Stromal cell of bone marrow (primary cell): ENCODE results near the gene RAB33A.

ENCODE experiments used
- DNase-seq: peaks from one replicate; pipeline ENCODE4 v3.0.0-alpha.2; 2012; ENCODE audit warnings: low read depth

RAB33A gene

GRCh38 chrX:130171446-130172126 lies at the start of gene RAB33A:
TSS of gene RAB33A (plus strand) at chrX:130171962. CDS start at chrX:130172063, 101 bp downstream.
- DNase-seq = no peak

- DNase-seq = no peak
Observed at GRCh38 chrX:130124577-130124976, 47.2 kb upstream of the RAB33A start.

- DNase-seq = no peak
Observed at GRCh38 chrX:130125091-130125874, 46.5 kb upstream of the RAB33A start.

- DNase-seq = no peak
Observed at GRCh38 chrX:130130990-130131389, 40.8 kb upstream of the RAB33A start.

GRCh38 chrX:130136496-130136895 lies 35.3 kb upstream of the RAB33A start:
- no peak for DNase-seq

GRCh38 chrX:130136961-130137360 lies 34.8 kb upstream of the RAB33A start:
- DNase-seq = no peak

- no peak for DNase-seq
Observed at GRCh38 chrX:130139474-130140201, 32.1 kb upstream of the RAB33A start.

- DNase-seq = no peak
Observed at GRCh38 chrX:130144509-130144908, 27.3 kb upstream of the RAB33A start.

- DNase-seq = no peak
Observed at GRCh38 chrX:130145123-130145522, 26.6 kb upstream of the RAB33A start.

- no peak for DNase-seq
Observed at GRCh38 chrX:130147631-130148030, 24.1 kb upstream of the RAB33A start.

- DNase-seq = no peak
Observed at GRCh38 chrX:130155564-130155963, 16.2 kb upstream of the RAB33A start.

GRCh38 chrX:130158311-130158710 lies 13.5 kb upstream of the RAB33A start:
- DNase-seq = no peak

GRCh38 chrX:130159776-130160175 lies 12.0 kb upstream of the RAB33A start:
- no peak for DNase-seq

- no peak for DNase-seq
Observed at GRCh38 chrX:130162094-130162735, 9.5 kb upstream of the RAB33A start.

GRCh38 chrX:130163398-130163797 lies 8.4 kb upstream of the RAB33A start:
- no peak for DNase-seq

- DNase-seq = no peak
Observed at GRCh38 chrX:130165181-130165702, 6.5 kb upstream of the RAB33A start.

GRCh38 chrX:130165703-130166502 lies 5.9 kb upstream of the RAB33A start, which contains the start of gene AIFM1:
TSS of gene AIFM1 (minus strand) at chrX:130165841. CDS start at chrX:130165656, 185 bp downstream.
- peak; percentile 80 for DNase-seq

- DNase-seq = no peak
Observed at GRCh38 chrX:130166503-130166777, 5.3 kb upstream of the RAB33A start.

- no peak for DNase-seq
Observed at GRCh38 chrX:130167040-130167439, 4.7 kb upstream of the RAB33A start.

- DNase-seq = no peak
Observed at GRCh38 chrX:130170752-130171445, 863 bp upstream of the RAB33A start.
